GM19463 (cell line): Measurements from ENCODE around the gene SERP2.
"Not testable (repeated sequence)": the region's sequence is repeated elsewhere in the genome, so short reads cannot be mapped to it uniquely, and the experiment has no call there.

Source experiments
- ATAC-seq: cut with Tn5 transposase; IDR thresholded peaks from one replicate; pipeline ENCODE4 v1.9.1; 2021; ENCODE audit warnings: mild to moderate bottlenecking, moderate library complexity; ENCODE audit not compliant: unreplicated experiment

The SERP2 gene

GRCh38 chr13:44373601-44374347 lies at the start of gene SERP2:
Gene SERP2 (plus strand): TSS chr13:44373824. CDS start chr13:44374026, 202 bp downstream.
- no peak for ATAC-seq

GRCh38 chr13:44326961-44327360 lies 46.7 kb upstream of the SERP2 start:
- ATAC-seq: no peak

DNA sequence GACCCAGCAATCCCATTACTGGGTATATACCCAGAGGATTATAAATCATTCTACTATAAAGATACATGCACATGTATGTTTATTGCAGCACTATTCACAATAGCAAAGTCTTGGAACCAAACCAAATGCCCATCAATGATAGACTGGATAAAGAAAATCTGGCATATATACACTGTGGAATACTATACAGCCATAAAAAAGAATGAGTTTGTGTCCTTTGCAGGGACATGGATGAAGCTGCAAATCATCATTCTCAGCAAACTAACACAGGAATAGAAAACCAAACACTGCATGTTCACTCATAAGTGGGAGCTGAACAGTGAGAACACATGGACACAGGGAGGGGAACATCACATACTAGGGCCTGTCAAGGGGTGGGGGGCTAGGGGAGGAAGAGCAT lies 44.6 kb upstream of the SERP2 start:
- ATAC-seq: not testable (repeated sequence)

- no peak for ATAC-seq
Observed at GRCh38 chr13:44329909-44330545, 43.6 kb upstream of the SERP2 start.

DNA sequence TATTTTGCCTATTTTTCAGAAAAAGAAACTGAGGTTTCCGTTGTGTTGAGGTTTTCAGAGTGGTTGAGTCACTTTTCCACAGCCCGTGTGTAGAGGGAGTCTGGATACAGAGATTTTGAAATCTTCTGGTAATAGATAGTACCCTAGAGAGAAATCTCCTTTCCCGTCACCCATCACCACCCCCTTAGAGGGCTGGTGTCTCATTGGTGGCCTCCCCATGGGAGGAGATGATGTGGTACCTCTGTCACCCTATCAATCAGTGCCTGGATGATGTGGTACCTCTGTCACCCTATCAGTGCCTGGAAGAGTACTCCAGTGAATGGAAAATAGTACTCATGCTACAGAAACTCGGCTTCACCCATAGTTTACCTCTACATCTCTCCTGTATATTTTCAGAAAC lies 42.2 kb upstream of the SERP2 start:
- no peak for ATAC-seq

DNA sequence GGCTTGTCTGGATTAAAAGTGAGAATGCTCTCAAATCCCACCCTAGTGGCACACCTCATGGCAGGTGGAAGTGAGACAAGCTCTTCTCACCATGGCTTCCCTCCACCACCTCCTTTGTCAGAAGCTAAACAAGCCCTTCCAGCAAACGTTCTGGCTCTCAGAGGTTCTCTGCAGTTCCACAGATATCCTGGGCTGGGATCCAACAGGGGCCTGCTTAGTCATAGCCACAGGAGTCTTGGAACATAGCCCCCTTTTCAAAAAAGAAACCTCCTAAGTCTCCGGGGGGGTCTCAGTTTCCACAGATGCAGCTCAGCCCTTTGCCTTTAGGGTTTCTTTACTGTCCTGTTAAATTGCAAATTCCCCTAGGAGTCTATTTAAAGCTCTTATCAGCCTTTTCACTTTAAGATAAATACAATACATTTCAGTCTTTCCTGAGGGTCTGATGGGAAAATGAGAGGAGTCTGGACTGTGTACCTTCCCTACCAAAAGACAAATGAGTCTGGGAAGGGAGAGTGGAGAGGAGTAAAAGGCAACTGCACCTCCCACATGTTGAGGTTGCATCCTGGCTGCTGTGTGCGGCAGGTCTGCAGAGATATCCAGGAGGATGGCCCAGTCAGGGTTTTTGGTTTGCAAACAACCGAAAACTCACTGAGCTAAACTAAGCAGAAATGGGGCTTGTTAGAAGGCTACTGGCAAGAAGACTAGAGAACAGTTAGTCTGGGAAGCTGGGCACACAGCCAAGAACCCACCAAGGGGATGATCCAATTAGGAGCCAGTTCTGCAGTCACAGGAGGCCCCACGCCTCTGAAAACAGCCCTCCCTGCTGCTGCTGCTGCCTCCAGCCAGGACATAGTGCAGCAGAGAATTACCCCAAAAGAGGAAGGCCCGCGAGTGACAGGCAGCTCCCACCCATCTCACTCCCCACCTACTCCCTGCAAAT lies 41.4 kb upstream of the SERP2 start:
- no peak for ATAC-seq

GRCh38 chr13:44333950-44334655 lies 39.5 kb upstream of the SERP2 start:
- no peak for ATAC-seq

- no peak for ATAC-seq
Observed at GRCh38 chr13:44334751-44335150, 38.9 kb upstream of the SERP2 start.

DNA sequence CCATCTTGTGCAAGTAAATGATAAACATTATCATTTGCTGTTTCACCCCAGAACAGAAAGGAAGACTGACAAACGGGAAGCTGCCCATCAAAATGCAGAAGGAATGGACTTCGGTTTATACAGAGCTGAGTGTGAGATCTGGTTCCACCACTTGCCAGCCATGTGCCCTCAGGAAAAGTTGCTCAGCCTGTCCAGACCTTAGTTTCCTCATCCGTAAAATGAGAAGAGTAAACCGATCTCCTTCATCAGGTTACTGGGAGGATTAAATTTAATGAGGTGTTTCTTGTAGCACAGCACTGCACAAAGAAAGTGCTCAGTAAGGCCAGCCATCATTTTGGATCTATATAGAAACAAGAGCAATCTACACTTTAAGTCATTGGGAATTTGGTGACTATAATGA lies 36.7 kb upstream of the SERP2 start:
- ATAC-seq: no peak

DNA sequence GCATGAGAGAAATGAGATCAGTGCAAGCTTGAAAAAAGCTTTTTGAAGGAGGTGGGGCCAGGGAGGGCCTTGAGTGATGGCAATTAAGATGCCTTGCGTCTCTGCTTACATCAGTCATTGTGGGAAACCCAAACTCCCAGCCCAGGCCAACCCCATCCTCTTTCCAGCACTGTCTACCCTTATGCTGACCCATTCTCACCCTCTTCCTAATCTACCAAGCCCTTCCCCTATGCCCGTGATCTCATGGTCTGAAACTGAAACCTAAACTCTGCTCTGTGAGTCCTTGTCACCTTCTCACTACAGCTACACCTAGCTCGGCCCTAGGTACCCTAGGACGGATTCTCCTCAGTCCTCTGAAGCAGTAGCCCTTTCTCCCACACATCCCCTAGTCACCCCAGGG lies 36.0 kb upstream of the SERP2 start:
- no peak for ATAC-seq

DNA sequence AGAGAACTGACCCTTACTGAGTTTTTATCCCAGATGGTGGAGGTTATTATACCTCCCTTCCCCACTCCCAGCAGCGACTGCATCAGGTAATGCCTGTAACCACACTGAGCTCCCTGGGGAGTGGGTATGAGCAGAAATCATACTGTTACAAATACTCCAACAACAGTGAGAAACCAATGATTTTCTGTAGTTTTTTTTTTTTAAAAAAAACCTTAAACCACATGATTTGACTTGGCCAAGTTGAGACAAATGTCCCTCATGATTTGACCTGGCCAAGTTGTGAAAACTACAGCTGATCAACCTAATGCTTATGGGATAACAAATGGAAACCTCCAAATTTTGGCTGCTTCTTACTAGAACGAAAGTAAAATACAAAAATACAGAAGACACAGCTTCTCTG lies 33.1 kb upstream of the SERP2 start:
- ATAC-seq: no peak

DNA sequence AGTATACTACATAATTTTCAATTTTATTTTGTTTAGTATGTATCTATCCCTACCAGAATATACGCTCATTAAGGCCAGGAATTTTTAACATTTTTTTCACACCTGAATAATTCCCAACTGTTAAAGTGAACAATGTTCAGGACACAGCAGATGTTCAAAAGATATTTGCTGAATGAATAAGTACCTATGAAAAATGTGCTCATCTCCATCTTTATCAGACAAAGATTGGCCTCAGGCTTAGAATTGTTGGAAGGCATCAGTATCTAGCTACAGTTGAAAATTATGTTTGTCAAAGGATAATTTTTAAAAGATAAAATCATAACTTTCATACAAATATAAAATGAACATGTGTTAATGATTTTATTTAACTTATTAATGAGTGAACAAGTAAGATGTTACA lies 30.9 kb upstream of the SERP2 start:
- ATAC-seq: no peak

DNA sequence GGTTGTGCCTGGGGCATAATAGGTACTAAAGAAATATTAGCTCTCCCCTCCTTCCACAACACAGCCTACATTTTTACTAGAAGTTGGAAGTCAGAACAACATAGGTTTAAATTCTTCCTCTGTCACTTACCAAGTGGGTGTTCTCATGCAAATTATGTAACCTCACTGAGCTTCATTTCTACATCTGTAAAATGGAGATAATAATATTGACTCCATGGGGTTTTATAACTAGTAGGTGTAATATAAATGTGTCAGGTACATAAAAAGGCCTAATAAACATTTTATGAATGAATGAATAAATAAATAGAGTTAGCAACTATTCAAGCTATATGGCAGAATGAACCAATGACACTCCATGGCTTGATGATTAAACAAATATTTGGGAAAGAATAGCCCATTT lies 27.1 kb upstream of the SERP2 start:
- ATAC-seq: no peak

DNA sequence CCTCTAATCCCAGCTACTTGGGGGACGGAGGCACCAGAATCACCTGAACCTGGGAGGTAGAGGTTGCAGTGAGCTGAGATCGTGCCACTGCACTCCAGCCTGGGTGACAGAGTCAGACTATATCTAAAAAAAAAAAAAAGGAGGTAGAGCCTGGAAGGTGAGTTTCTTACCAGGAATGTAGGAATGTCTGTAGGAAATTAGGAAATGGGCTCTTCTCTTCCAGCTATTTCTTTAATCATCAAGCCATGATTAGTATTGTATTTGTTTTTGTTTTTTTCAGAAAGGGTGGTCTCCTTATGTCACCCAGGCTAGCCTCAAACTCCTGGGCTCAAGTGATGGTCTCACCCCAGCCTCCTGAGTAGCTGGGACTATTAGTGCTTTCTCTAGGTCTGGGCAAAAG lies 26.3 kb upstream of the SERP2 start:
- no peak for ATAC-seq

DNA sequence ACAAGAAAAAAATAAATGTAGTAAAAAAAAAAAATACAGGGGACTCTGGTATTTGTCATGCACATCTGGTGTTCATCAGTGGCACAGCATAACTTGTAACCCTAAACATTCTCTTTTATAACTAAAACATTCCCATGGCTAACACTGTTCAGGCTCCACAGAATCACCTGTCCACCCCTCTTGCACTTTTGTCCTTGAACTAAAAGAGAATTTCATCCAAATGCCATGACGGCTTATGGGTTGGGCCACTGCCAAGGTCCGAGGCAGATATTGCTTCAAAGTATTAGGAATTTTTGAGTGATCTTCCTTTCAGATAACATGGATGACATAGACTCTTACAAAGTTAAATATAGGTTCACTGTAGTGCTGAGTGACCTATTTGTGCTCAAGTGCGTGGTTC lies 25.7 kb upstream of the SERP2 start:
- ATAC-seq: no peak

- no peak for ATAC-seq
Observed at GRCh38 chr13:44350775-44351504, 22.7 kb upstream of the SERP2 start.

DNA sequence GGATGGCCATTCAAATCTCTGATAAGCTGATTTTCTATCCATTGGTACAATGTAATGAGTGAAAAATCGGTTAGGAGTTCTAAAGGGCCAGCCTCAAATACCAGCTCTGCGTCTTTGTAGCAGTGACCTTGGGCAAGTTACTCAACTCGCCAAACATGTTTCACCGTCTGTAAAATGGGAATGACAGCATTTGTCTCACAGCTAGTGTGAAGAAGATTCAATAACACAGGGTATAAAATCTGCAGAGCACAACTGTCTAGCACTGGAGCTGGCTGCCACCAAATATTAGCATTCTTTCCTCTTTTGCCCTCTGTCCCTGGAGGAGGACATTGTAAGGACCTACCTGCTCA lies 22.1 kb upstream of the SERP2 start:
- ATAC-seq: no peak

- no peak for ATAC-seq
Observed at GRCh38 chr13:44352202-44352601, 21.4 kb upstream of the SERP2 start.

DNA sequence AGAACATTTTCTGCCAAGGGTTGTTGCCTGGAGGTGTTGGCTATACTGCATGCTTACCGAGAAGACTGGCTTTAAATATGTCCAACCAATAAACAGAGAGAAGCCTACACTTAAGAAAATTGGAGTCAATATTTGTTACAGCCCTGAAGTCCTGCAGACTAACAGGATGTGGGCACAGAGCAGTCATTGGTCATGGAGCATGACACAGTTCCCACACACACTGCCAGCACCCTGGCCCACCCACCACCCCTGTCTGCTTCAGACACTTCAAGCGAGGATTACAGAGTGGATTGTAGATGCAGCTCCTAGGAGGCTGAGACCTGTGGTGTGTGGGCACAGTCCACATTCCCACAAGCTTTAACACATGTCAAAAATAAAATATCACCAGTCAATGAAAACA lies 21.0 kb upstream of the SERP2 start:
- ATAC-seq: no peak

GRCh38 chr13:44354331-44354730 lies 19.3 kb upstream of the SERP2 start:
- no peak for ATAC-seq
